Myocyte (in vitro differentiated cells): ENCODE data around the gene MRTFB. TPM values are rescaled to one million over a fixed set of nuclear protein-coding genes. Genes with fewer than 3 reads are reported as not detected.

ENCODE experiments used
- DNase-seq: peaks from one replicate; pipeline ENCODE4 v3.0.0-alpha.2; 2012; ENCODE audit warnings: low read depth
- total RNA-seq: library from RNA; depleted of rRNA; stranded (reverse); fragments of >200 nt; gene quantifications from 2 replicates; pipeline ENCODE4 v1.2.3, GENCODE V29; 2014

MRTFB gene
- total RNA-seq, 1 donor from 2014 or later, result 12.3 TPM

DNA sequence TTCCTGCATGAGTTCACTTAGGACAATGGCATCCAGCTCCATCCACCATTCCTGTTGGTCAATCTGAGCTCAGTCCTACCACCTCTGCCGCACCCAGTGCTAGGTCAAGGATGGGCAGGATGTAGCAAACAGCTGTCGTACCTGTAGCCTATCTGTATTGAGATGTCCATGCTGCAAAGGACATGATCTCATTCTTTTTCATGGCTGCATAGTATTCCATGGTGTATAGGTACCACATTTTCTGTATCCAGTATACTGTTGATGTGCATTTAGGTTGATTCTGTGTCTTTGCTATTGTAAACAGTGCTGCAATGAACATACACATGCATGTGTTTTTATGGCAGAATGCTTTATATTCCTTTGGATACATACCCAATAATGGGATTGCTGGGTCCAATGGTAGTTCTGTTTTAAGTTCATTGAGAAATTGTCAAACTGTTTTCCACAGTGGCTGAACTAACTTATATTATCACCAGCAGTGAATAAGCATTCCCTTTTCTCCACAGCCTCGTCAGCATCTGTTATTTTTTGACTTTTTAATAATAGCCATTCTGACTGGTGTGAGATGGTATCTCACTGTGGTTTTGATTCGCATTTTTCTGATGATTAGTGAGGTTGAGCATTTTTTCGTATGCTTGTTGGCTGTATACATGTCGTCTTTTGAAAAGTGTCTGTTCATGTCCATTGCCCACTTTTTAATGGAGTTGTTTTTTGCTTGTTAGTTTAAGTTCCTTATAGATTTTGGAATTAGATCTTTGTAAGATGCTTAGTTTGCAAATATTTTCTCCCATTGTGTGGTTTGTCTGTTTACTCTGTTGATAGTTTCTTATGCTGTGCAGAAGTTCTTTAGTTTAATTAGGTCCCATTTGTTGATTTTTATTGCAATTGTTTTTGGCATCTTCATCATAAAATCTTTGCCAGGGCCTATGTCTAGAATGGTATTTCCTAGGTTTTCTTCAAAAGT is 7.2 kb upstream of the MRTFB start:
- no peak for DNase-seq

DNA sequence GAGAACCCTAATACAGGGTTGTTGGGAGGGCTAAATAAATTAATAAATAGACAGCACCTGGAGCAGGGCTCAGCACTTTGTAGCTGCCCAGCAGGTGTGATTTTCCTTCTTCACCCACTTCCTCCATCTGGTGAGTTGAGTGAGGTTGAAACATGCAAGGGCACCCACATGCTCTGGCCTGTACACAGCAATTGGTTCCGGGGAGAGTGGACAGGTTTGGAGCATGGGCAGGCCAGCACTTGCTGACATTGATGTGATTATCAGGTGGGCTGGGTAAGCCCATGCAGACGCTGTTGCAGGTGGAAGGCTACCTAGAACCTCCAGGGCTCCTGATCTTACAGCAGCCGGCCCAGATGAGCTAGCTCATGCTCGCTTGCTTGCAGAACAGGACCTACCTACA is 1.3 kb upstream of the MRTFB start:
- no peak for DNase-seq

DNA sequence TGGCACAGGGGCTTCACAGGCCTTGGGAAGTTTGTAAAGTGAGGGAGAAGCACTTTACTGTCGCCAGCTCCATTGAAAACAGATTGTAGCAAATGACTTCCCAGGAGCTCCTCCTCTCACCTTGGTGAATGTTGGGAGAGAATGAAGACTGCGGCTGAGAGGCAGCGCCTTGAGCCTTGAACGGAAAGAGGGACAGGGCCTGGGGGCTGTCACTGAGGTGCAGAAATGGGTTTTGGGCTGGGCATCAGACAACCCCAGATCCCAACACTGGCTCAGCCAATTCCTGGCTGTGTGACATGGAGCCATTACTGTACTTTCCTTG is 603 bp upstream of the MRTFB start:
- no peak for DNase-seq

DNA sequence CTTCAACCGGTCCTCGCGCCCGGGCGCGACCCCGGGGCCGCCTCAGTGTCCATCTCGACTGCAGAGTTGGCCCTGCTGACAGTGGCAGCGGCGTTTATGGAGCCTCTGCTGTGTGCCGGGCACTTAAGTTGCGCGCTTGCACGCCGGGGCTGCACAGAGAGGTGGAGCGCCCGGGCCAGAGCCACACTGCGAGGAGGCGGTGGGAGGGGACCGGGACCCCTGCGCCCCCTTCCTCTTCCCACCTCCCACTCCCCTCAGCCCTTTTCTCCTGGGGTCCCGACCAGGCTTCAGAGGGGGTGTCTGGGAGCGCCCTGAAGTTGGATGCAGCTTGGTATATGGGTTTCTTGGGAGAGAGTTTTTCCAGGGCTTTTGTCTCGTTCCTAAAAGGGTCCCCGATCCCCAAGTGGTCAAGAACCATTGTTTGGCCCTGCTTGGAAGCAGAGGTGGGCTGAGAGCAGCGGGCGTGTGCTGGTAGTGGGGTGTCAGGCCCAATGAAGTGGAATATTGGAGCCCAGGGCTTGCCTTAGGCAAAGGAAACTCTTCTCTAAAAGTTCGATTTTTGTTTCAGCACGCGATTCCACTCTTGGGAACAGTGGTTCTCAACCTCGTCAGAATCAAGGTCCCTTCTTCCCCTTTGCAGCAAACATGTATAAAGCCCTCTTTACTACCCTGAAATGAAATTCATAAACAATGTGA is 605 bp downstream of the MRTFB start:
- DNase-seq, result peak; percentile 12

DNA sequence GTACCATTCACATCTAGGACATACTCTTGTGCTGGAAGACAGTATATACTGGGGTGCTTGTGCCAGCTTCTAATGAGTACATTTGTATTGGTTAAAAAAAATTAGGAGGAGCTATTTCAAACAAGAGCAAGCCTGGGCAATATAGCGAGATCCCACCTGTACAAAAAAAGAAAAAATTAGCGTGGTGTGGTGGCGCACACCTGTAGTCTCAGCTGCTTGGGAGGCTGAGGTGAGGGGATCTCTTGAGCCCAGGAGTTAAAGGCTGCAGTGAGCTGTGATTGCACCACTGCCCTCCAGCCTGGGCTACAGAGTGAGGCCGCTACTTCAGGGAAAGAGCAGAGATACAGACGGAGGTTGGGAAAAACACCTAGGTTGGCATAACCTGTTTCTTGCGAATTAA is 1.2 kb downstream of the MRTFB start:
- DNase-seq, result no peak

DNA sequence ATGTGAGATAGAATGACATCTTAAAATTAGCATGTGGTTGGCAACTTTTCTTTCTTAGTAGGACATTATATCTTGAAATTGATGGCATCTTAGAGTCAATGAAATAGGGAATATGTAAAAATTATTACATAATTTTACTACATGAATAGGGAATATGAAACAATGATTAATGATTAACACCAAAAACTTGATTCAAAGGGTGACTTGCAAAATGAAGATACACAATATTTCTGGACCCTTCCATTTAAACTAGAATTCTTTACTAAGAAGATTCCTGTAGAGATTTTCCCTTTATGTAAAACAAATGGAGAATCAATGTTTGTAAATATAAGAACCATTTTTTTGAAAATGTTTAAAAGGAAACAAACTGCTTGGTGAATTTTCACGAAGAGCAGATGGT is 3.4 kb downstream of the MRTFB start:
- no peak for DNase-seq

DNA sequence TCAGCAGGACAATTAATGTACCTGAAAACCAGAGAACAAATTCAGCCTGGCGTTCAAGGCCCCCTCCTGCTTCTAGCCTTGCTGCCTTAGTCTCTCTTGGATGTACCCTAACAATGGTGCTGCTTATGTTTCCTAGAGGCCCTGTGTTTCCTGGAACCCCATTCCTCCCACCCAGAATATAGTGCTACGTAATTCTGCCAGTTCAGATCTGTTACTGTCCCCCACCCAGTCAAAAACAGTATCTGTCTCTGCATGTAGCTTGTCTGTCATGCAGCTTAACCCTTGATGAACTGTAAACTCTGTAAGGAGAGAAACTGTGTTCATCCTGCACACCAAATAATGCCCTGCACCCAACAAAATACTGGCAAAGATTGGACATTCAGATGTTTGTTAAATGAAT is 6.8 kb downstream of the MRTFB start:
- DNase-seq, result no peak

DNA sequence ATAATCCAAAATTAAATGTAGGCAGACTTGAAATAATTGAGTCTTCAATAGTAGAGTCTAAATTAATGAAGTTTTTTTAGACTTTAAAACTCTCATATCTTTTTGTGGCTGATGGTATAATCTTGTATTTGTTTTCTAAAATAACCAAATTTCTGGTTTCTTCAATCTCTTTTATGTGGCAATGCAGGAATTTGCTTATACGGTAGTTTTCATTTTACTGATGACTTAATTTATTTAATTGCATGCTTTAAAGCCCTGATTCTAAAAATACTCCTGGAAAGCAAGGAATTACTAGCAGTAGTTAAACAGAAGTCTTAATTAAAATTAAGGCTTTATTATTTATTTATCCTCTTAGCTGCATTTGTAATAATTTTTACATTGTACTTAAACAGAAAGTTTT is 15.4 kb downstream of the MRTFB start:
- DNase-seq, result no peak

DNA sequence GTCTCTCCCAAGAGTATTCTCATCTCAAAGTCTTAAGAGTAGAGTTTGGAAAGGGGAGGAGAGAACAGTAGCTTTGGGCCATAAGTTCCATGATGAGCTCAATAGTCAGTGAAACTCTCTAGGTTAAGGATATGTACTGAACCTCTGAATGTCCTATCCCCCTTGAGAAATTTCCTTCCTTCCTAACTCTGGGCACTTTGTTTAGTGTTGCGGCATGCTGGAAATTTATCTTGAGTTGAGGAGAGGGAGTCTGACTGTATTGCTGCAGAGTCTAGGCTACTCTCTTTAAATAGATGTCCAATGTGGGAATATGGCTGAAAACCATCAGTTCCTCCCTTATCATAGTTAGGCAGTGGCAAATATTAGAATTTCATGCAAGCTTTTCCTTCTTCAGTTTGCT is 16.1 kb downstream of the MRTFB start:
- DNase-seq, result no peak

DNA sequence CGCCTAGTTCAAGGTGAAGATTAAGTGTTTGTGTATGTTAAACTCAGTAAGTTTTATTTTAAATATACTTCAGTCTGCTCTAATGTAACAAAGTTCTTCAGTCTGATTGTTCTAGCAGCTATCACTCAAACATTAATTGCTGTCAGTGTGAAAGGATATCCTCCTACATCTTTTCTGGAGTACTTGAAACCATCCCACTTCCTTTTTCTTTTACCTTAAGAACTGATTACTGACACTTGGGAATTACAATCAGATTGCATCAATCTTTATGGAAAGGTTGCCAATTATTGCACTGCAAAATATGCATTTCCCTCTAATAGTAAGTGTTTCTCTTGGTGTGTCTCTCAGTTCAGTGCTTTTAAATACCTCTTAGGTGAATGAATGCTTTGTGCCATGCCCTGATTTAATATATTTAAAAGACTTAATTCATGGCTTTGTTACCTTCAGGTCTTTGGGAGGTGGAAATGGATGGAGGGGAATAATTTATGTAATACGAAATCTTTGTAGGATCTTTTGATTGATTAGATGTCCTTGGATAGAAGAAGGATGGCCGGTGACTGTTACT is 16.6 kb downstream of the MRTFB start:
- DNase-seq, result no peak

DNA sequence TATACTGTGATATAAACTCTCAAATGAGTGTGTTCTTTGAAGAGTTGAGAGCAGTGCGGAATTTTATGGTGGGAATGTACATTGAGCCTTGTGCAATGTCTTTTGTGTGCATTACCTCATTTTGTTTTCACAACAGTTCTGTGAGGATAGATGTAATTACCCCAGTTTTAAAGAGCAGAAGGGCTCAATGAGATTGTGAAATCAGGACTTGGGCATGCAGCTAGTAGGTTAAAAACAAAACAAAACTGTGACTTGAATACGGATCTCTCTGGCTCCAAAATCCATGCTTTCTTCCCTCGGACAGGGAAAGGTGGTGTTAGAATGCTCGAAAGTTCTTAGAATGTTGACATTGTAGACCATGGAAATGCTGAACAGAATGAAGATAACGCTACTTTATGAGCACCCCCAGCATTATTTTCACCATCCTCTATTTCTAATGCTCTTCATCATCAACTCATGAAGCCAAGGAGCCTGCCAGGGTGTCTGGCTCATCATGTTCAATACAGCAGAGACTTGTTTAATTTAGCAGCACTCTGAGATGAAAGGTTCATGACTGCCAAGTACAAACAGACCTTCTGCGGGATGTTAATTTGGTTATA is 17.1 kb downstream of the MRTFB start:
- no peak for DNase-seq

DNA sequence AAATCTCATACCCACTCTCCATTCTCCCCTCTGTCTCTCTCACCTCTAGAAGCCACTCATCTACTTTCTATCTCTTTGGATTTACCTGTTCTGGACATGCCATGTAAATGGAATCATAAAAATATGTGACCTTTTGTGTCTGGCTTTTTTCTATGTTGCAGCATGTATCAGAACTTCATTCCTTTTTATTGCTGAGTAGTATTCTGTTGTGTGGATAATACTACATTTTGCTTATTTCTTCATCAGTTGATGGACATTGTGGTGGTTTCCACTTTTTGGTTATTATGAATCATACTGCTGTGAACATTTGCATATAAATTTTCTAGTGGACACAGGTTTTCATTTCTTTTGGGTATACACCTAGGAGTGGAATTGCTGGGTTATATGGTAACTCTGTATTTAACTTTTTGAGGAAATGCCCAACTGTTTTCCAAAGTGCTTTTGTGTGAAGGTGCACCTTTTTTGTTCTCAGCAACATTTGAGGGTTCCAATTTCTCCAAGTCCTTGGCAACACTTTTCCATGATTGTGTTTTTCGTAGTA is 18.2 kb downstream of the MRTFB start:
- no peak for DNase-seq

DNA sequence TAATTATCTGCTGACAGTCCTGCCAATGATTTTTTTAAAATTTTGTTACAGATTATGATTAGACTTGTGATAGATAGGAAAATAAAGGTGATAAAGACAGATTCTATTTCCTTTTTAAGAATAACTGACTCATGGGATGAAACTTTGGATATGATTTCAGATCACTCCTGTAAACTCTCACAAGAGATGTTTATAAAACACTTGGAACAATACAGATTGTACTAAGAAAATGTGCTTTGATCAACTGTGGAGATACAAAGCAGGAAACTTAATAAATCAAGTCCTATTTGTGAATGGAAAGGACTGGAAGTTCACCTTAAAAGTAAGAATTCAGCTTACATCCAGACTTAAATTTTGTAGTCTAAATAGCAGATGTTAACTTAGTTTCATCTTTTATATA is 21.4 kb downstream of the MRTFB start:
- DNase-seq, result no peak

DNA sequence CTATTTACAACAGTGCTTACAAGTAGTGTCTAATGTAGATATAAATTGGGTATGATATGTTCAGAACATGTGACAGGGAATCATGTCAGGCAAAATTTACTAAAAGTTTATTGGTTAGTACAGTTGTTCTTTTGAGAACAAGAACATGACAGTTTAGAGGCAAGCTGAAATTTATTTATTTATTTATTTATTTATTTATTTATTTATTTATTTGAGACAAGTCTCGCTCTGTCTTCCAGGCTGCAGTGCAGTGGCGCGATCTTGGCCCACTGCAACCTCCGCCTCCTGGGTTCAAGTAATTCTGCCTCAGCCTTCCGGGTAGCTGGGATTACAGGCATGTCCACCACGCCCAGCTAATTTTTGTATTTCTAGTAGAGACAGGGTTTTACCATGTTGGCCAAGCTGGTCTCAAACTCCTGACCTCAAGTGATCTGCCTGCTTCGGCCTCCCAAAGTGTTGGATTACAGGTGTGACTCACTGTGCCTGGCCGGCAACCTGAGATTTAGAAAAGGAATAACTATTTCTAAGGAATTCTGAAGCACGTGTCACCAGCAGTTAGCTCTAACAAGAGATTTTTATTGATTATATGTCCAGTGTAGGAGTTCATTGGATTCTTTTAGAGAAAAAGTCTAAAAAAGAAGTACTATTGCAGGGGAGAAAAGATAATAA is 24.9 kb downstream of the MRTFB start:
- DNase-seq, result no peak

DNA sequence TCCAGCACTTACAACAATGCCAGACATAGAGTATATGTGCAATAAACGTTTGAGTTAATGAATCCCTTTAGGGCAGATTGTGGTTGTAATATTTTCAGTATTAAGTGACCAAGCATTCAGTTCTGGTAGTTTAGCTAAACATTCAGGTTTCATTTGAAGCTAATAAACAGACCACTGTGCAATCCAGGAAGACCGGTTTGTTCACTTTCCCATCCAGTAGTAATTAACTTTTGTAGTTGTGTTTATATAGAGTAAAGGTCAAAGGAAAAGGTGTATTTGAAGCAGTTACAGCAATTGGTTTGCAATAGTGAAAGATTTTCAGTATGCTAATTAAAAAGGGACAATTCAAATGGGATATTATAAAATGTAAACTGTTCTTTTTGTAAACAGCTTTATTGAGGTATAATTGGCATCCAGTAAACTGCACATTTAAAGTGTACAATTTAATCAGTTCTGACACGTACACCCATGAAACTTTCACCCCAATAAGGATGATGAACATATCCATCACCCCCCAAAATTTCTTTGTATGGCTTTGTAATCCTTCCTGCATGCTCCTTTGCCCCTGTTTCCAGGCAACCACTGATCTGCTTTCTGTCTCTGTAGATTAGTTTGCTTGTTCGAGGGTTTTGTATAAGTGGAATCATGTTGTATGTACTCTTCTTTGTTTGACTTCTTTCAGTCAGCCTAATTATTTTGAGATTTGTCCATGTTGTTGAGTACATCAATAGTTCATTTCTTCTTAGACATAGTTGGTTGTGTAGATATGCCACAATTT is 26.3 kb downstream of the MRTFB start:
- no peak for DNase-seq

DNA sequence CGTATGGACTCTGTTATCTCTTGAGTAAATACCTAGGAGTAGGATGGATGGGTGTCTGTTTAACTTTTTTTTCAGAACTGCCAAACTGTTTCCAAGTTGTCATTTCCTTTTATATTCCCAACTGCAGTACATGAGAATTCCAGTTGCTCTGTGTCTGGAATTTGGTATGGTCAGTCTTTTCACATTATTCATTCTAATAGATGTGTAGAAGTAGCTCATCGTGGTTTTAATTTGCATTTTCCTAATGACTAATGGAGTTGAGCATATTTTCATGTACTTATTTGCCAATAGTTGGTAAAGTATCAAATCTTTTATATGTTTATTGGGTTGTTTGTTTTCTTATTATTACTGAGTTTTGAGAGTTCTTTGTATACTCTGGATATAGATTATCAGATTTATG is 27.0 kb downstream of the MRTFB start:
- DNase-seq, result peak; percentile 25

DNA sequence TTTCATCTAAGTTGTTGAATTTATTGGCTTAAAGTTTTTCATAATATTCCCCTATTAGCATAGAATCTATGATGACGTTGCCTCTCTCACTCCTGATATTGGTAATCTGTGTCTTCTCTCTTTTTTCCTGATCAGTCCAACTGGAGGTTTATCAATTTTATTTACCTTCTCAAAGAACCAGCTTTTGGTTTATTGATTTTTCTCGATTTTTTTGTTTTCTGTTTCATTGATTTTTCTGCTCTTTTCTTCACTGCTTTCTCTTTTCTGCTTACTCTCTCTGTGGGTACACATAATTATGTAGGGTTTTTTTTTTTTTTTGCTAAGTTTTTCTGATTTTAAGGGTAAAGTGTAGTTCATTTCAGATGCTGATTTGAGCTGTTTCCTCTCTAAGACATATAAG is 29.7 kb downstream of the MRTFB start:
- DNase-seq, result no peak

DNA sequence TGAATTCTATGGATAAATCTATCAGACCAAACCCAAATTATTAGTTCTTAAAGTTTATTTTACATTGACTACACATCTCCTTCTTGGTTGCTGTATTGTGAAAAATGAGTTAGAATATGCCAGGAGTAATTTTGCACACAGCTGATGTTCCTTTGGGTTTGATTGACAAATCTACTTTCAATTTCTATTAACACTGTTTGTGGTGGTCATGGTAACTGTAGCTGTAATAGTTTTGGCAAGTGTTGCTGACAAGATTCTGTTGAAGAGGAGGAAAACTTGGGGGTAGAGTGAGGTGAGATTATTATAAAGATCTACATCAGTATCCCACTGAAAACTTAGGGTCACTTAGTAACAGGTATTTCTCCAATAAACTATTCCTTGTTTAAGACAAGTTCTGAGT is 30.3 kb downstream of the MRTFB start:
- DNase-seq, result peak; percentile 23

DNA sequence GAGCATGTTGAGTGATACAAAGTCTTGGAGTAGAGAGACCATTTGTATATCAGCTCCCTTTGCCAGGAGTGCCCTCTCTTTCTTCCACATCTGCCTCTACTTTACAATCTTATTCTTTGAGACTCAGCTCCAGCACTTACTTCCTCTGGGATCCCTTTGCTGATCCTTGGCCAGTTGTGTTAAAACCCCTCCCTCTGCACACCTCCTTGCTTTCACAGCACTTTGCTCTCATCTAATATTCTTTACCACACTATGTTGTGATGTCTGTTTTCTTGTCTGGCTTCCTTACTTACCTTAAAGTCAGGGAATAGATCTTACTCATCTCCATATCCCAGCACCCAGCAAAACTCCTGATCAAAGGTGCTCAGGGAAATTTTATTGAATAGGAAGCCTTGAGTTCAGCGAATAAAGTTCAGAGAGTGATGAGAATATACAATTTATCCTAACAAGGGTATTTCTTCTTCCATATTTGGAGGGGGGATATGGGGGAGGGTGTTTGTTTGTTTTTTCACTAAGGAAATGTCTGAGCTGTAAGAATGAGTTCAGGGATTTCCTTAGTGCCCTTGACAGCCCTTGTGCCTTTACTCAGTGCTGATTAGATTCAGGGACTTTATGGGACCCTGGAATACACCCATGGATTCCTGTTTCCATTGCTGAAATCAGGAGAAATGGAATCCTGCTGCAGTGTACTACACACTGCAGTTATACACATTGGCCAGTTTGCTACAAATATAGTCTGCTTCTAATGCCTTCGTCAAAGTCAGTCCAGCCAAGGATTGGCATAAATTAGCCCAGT is 32.0 kb downstream of the MRTFB start:
- no peak for DNase-seq

DNA sequence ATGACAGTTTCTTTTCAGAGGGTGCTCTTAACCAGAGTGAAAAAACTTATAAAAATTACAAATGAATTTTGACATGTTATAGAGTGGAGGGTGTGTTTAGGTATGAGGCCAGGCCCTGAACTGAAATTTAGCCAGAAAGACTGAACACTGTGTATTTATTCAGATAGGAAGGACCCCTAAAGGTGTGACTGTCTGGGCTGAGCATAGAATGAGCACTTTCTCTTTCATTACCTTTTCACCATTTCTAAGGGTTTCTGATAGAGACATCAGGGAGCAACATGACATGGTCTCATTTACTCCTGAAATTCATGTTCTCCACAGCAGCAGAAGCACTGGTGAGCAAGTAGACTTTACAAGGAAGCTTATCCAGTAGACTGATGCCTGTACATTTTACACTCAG is 32.9 kb downstream of the MRTFB start:
- no peak for DNase-seq
